Breast epithelium (tissue), 3 donors: Measurements from ENCODE around the gene AGRN.

Experiments
- CTCF ChIP-seq, 3 donors: fragments of 450-650 bp; IDR thresholded peaks; one replicate each; pipeline ENCODE4 v1.5.1; 2016 to 2017; ENCODE audit warnings: antibody characterized with exemption in 3 of 3, mild to moderate bottlenecking in 3 of 3, moderate library complexity in 3 of 3
- POLR2A ChIP-seq: fragments of 450-650 bp; IDR thresholded peaks from one replicate; pipeline ENCODE4 v1.6.1; 2016; ENCODE audit warnings: antibody characterized with exemption, mild to moderate bottlenecking, moderate library complexity
- POLR2AphosphoS5 ChIP-seq, 3 donors: sonication (generic); formaldehyde crosslinking; IDR thresholded peaks; one replicate each; pipeline ENCODE4 v1.6.1; 2017; ENCODE audit warnings: antibody characterized with exemption in 3 of 3

GRCh38 chr1:1088029-1088800 lies 68.3 kb downstream of the AGRN start:
- TF ChIP-seq CTCF (IDR thresholded peaks at IDR 0.05), result no peak
- no peak for TF ChIP-seq POLR2AphosphoS5 (IDR thresholded peaks at IDR 0.05)
- no peak for TF ChIP-seq POLR2A
